ENCODE data around the gene PPP1R12B. TPM values are rescaled to one million over a fixed set of nuclear protein-coding genes. Genes with fewer than 3 reads are reported as not detected.
"Not testable (repeated sequence)": the region's sequence is repeated elsewhere in the genome, so short reads cannot be mapped to it uniquely, and the experiment has no call there.

PPP1R12B gene
- total and polyA plus RNA-seq, 2 donors (not counting 3 experiments of a cell fraction or from before 2014, with no cell fraction given), result 8.4 to 11.5 TPM

DNA sequence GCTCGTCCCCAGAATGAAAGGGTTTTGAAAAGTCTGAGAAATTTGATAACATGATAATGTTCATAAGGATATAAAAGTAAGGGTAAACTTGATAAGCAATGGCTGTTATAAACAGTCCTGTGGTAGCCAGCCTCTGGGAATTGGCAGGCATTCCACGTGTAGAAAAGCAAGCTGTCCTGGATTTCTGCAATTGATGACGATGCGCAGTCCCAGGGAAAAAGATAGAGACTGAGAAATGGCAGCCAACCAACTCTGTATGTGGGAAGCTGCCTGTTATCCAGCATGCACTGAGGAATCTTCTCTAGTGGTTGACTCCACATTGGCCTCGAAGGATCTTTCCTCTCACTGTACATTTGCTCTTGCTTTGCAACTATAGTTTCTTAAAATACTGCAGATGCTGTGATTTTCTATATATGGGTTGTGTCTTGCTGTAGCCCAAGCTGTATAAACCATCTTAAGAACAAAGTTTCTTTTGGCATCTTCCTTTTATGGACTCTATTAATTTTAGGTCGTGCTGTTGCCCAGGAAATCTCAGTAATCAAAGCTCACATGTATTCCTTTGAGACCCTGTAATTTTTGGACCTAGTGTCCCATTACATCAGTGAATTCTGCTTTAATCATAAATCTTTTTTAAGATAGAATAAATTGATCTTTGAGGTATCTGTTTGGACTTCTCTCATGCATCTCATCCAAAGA is 157.5 kb downstream of the PPP1R12B start:
- FAIRE-seq; H3K4me3 ChIP-seq (replicated peaks in 1 of 3; ENCODE audit: insufficient read depth in 1 of 3, low read depth in 1 of 3, low read length in 3 of 3); intact Hi-C loops (cut with micrococcal nuclease); H4K20me1 ChIP-seq (replicated peaks; ENCODE audit: control insufficient read depth, extremely low read depth, insufficient read depth, low read length); H3K9me1 ChIP-seq (replicated peaks; ENCODE audit: control insufficient read depth, extremely low read depth, insufficient read depth, low read length); H3K27me3 ChIP-seq (ENCODE audit: control insufficient read depth in 2 of 2, insufficient read depth in 2 of 2, low read length in 2 of 2); POLR2A ChIA-PET; DNase-seq (ENCODE audit: low read depth, low spot score); H3K27ac ChIP-seq (ENCODE audit: insufficient read depth, low read depth, low read length); H3K79me2 ChIP-seq (ENCODE audit: control insufficient read depth, insufficient read depth, low read length); H3K36me3 ChIP-seq (ENCODE audit: control insufficient read depth in 2 of 2, extremely low read depth in 1 of 2, insufficient read depth in 2 of 2, low read length in 2 of 2); H3K4me1 ChIP-seq (ENCODE audit: control insufficient read depth, extremely low read depth, insufficient read depth, low read length); BruUV-seq (replicated peaks); H3K9me3 ChIP-seq (replicated peaks; ENCODE audit: control insufficient read depth, insufficient read depth, low read length); H3K4me2 ChIP-seq (ENCODE audit: insufficient read depth, low read length); dilution Hi-C loops (cut with MboI; ENCODE audit: extremely low pct_ligation_motif_present, low sequenced_read_pairs); H3K9ac ChIP-seq (replicated peaks; ENCODE audit: extremely low read depth, insufficient read depth, low read length); H2AFZ ChIP-seq (ENCODE audit: low read depth, low read length): not testable (repeated sequence)
- CTCF ChIA-PET, result interaction anchor here (0.6 to 3.6 kb wide), 3 partner anchors 11 to 94 kb away, joined by 3 to 18 read pairs (median 4); no protein-coding TSS in a partner anchor

DNA sequence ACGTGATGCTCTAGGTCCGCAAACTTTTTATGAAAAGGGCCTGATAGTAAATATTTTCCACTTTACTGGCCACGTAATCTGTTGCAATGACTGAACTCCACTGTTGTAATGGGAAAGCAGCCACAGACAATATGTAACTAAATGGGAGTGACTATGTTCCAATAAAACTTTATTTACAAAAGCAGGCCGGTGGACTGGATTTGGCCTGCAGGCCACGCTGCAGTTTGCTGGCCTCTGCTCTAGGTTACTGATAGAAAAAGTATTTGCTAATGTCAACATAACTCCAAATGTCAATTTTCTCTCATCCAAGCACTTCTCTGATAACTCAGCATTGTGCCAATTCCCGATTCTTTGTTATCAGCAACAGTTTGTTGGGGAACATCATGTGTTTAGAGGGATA is 160.4 kb downstream of the PPP1R12B start:
- H3K9me3 ChIP-seq (replicated peaks; ENCODE audit: control insufficient read depth, insufficient read depth, low read length); intact Hi-C loops (cut with micrococcal nuclease); H3K27me3 ChIP-seq (ENCODE audit: control insufficient read depth in 2 of 2, insufficient read depth in 2 of 2, low read length in 2 of 2); H3K79me2 ChIP-seq (ENCODE audit: control insufficient read depth, insufficient read depth, low read length); H3K4me1 ChIP-seq (ENCODE audit: control insufficient read depth, extremely low read depth, insufficient read depth, low read length); BruUV-seq (replicated peaks); H3K36me3 ChIP-seq (ENCODE audit: control insufficient read depth in 2 of 2, extremely low read depth in 1 of 2, insufficient read depth in 2 of 2, low read length in 2 of 2); H3K9ac ChIP-seq (replicated peaks; ENCODE audit: extremely low read depth, insufficient read depth, low read length); dilution Hi-C loops (cut with MboI; ENCODE audit: extremely low pct_ligation_motif_present, low sequenced_read_pairs); DNase-seq (ENCODE audit: low read depth, low spot score); H3K27ac ChIP-seq (ENCODE audit: insufficient read depth, low read depth, low read length); H3K4me3 ChIP-seq (replicated peaks in 1 of 3; ENCODE audit: insufficient read depth in 1 of 3, low read depth in 1 of 3, low read length in 3 of 3); FAIRE-seq; H3K9me1 ChIP-seq (replicated peaks; ENCODE audit: control insufficient read depth, extremely low read depth, insufficient read depth, low read length); H2AFZ ChIP-seq (ENCODE audit: low read depth, low read length); POLR2A ChIA-PET; H3K4me2 ChIP-seq (ENCODE audit: insufficient read depth, low read length); H4K20me1 ChIP-seq (replicated peaks; ENCODE audit: control insufficient read depth, extremely low read depth, insufficient read depth, low read length): not testable (repeated sequence)
- CTCF ChIA-PET, result interaction anchor here (1.4 kb wide), 1 partner anchor 63 kb away, joined by 3 read pairs; no protein-coding TSS in a partner anchor

GRCh38 chr1:202513875-202514274 is 165.4 kb downstream of the PPP1R12B start:
- H2AFZ ChIP-seq (ENCODE audit: low read depth, low read length); H3K9ac ChIP-seq (replicated peaks; ENCODE audit: extremely low read depth, insufficient read depth, low read length); H4K20me1 ChIP-seq (replicated peaks; ENCODE audit: control insufficient read depth, extremely low read depth, insufficient read depth, low read length); H3K9me3 ChIP-seq (replicated peaks; ENCODE audit: control insufficient read depth, insufficient read depth, low read length); H3K9me1 ChIP-seq (replicated peaks; ENCODE audit: control insufficient read depth, extremely low read depth, insufficient read depth, low read length); DNase-seq (ENCODE audit: low read depth, low spot score); BruUV-seq (replicated peaks); FAIRE-seq; H3K79me2 ChIP-seq (ENCODE audit: control insufficient read depth, insufficient read depth, low read length); H3K27me3 ChIP-seq (ENCODE audit: control insufficient read depth in 2 of 2, insufficient read depth in 2 of 2, low read length in 2 of 2); CTCF ChIA-PET; intact Hi-C loops (cut with micrococcal nuclease); H3K4me3 ChIP-seq (replicated peaks in 1 of 3; ENCODE audit: insufficient read depth in 1 of 3, low read depth in 1 of 3, low read length in 3 of 3); H3K27ac ChIP-seq (ENCODE audit: insufficient read depth, low read depth, low read length); POLR2A ChIA-PET; H3K4me2 ChIP-seq (ENCODE audit: insufficient read depth, low read length); dilution Hi-C loops (cut with MboI; ENCODE audit: extremely low pct_ligation_motif_present, low sequenced_read_pairs); H3K4me1 ChIP-seq (ENCODE audit: control insufficient read depth, extremely low read depth, insufficient read depth, low read length); H3K36me3 ChIP-seq (ENCODE audit: control insufficient read depth in 2 of 2, extremely low read depth in 1 of 2, insufficient read depth in 2 of 2, low read length in 2 of 2): not testable (repeated sequence)
